Caco-2 (cell line): ENCODE data around the gene SRPK2. TPM values are rescaled to one million over a fixed set of nuclear protein-coding genes. Genes with fewer than 3 reads are reported as not detected.
"Not testable (repeated sequence)": the region's sequence is repeated elsewhere in the genome, so short reads cannot be mapped to it uniquely, and the experiment has no call there.

Experiments used
- Bru-seq: library from RNA; stranded (reverse); fragments of 400-500 nt; gene quantifications from one replicate; lab custom pipeline; 2021; lab: Mats Ljungman, UMichigan
- BruChase-seq, 2 experiments: library from RNA; stranded (reverse); fragments of 400-500 nt; gene quantifications; one replicate each; lab custom pipeline; 2021; lab: Mats Ljungman, UMichigan
- BruUV-seq: library from RNA; stranded (reverse); fragments of 400-500 nt; replicated peaks from 2 replicates; lab custom pipeline; 2021; lab: Mats Ljungman, UMichigan
- CTCF ChIA-PET: fragments of 300-600 bp; sonication (Branson Sonifier 250); formaldehyde crosslinking; loops from one replicate; lab custom pipeline; 2022; ENCODE audit warnings: antibody characterized with exemption; lab: Charles Lee
- POLR2A ChIA-PET: fragments of 300-600 bp; sonication (Branson Sonifier 250); formaldehyde crosslinking; loops from one replicate; lab custom pipeline; 2022; ENCODE audit warnings: antibody characterized with exemption; lab: Charles Lee
- DNase-seq, 2 experiments: peaks; one replicate each; pipeline versions ENCODE4 v3.0.0 to v3.0.0-alpha.2; 2020 to 2022
- H3K27me3 ChIP-seq: replicated peaks from 2 replicates; pipeline ENCODE4 v1.6.0; 2011; ENCODE audit warnings: low read length; ENCODE audit not compliant: control insufficient read depth, insufficient read depth
- H3K36me3 ChIP-seq: 2 replicates; pipeline ENCODE4 v1.5.1; 2011; ENCODE audit warnings: low read length; ENCODE audit not compliant: control insufficient read depth, insufficient read depth
- H3K4me1 ChIP-seq: fragments of 250-450 bp; sonication (Bioruptor Pico); 2 replicates; pipeline ENCODE4 v1.5.1; 2020; ENCODE audit warnings: mild to moderate bottlenecking
- H3K4me3 ChIP-seq: 2 replicates; pipeline ENCODE4 v1.5.1; 2011; ENCODE audit warnings: low read depth, mild to moderate bottlenecking, control low read depth, low read length
- H3K9me3 ChIP-seq: fragments of 250-450 bp; sonication (Bioruptor Pico); 2 replicates; pipeline ENCODE4 v1.5.1; 2020; ENCODE audit warnings: mild to moderate bottlenecking, moderate library complexity
- H3K27ac Mint-ChIP-seq: one replicate; pipeline ENCODE4 v1.8.0; 2022; ENCODE audit warnings: mixed read lengths; ENCODE audit not compliant: unreplicated experiment
- H3K27me3 Mint-ChIP-seq: one replicate; pipeline ENCODE4 v1.8.0; 2022; ENCODE audit warnings: mixed read lengths; ENCODE audit not compliant: insufficient read depth, unreplicated experiment
- H3K36me3 Mint-ChIP-seq: one replicate; pipeline ENCODE4 v1.8.0; 2022; ENCODE audit warnings: mild to moderate bottlenecking, mixed read lengths; ENCODE audit not compliant: insufficient read depth, unreplicated experiment
- H3K4me1 Mint-ChIP-seq: one replicate; pipeline ENCODE4 v1.8.0; 2022; ENCODE audit warnings: low read depth, mixed read lengths; ENCODE audit not compliant: unreplicated experiment
- H3K4me3 Mint-ChIP-seq: one replicate; pipeline ENCODE4 v1.8.0; 2022; ENCODE audit warnings: mild to moderate bottlenecking, moderate library complexity, mixed read lengths; ENCODE audit not compliant: unreplicated experiment
- H3K9me3 Mint-ChIP-seq: one replicate; pipeline ENCODE4 v1.8.0; 2022; ENCODE audit warnings: mixed read lengths; ENCODE audit not compliant: unreplicated experiment
- CTCF ChIP-seq, 2 experiments: fragments of 200-600 bp in 1 of 2; IDR thresholded peaks; 1 replicate in 1 of 2; 2 replicates in 1 of 2; pipeline versions ENCODE4 v1.5.1 to v1.8.0; 2011 to 2022; ENCODE audit warnings: antibody characterized with exemption in 1 of 2, control low read depth in 1 of 2, inconsistent platforms in 1 of 2, low read depth in 1 of 2, low read length in 1 of 2, mild to moderate bottlenecking in 1 of 2, moderate library complexity in 1 of 2; ENCODE audit not compliant: insufficient read depth in 1 of 2, severe bottlenecking in 1 of 2, unreplicated experiment in 1 of 2
- intact Hi-C: fragments of 100-400 bp; cut with micrococcal nuclease; formaldehyde crosslinking; loops from one replicate; pipeline ENCODE4 v1.10.0; 2022; ENCODE audit not compliant: unreplicated experiment
- long read RNA-seq: library from polyadenylated mRNA; stranded (forward); transcript quantifications from one replicate; pipeline ENCODE4 v2.0.0, GENCODE V29; 2022
- total RNA-seq: library from RNA; stranded (reverse); gene quantifications from 2 replicates; pipeline ENCODE4 v1.2.3, GENCODE V29; 2022

Gene SRPK2
- total RNA-seq (39.9 and 44.7 TPM in 2 replicates), Bru-seq, nascent RNA (percentile 80 among the genes with signal in this experiment), BruChase-seq, experiment 1, labeled RNA remaining after a 2-hour chase (percentile 80 among the genes with signal in this experiment), BruChase-seq, experiment 2, labeled RNA remaining after a 6-hour chase (percentile 77 among the genes with signal in this experiment)
- long read RNA-seq, transcript SRPK2-202 (16 exons, 3,650 nt): major isoform, 8 of 38 reads
- long read RNA-seq, partial matches to known transcripts: 9 of 38 reads
- long read RNA-seq, other reads (novel, unspliced or antisense): 20 of 38 reads

- Mint-ChIP-seq H3K9me3 (no peaks in the 10 kb centered on the region), H3K27ac (peak within 1 kb of the TSS; percentile 94), H3K4me3 (peak within 1 kb of the TSS; percentile 99), H3K27me3 (no peaks in the 10 kb centered on the region), H3K36me3 (no peaks in the 10 kb centered on the region), H3K4me1 (no peaks in the 10 kb centered on the region)
- ChIA-PET POLR2A (no interaction called here), CTCF (no interaction called here)
- H3K9me3 ChIP-seq: no peaks in the 10 kb centered on the region
- no TSS peak for BruUV-seq
- H3K4me1 ChIP-seq: no peaks in the 10 kb centered on the region; the same call in 1 of the 2 replicates
- intact Hi-C loops: no loop called here
- no peaks in the 10 kb centered on the region for H3K36me3 ChIP-seq
- no peak for TF ChIP-seq CTCF (IDR thresholded peaks at IDR 0.05; ENCODE audit: insufficient read depth in 1 of 2, low read depth in 1 of 2, low read length in 1 of 2, severe bottlenecking in 1 of 2, unreplicated experiment in 1 of 2)
- DNase-seq: peak; percentile 84 to 86
- no peaks in the 10 kb centered on the region for H3K27me3 ChIP-seq
- H3K4me3 ChIP-seq: peak within 1 kb of the TSS; percentile 95
Observed at GRCh38 chr7:105388356-105389087, at the start of gene SRPK2. SRPK2 (minus strand) TSS chr7:105388921.

- no peak overlapping the region for H3K4me3 Mint-ChIP-seq
Observed at GRCh38 chr7:105438254-105438653, 49.5 kb upstream of the SRPK2 start.

DNA sequence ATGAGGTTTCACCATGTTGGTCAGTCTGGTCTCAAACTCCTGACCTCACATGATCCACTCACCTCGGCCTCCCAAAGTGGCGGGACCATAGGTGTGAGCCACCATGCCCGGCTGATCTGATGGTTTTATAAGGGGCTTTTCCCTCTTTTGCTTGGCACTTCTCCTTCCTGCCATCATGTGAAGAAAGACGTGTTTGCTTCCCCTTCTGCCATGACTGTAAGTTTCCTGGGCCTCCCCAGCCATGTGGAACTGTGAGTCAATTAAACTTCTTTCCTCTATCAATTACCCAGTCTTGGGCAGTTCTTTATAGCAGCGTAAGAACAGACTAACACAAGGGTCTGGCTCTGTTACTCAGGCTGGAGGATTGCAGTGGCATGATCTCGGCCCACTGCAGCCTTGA is 48.6 kb upstream of the SRPK2 start:
- DNase-seq, CTCF ChIA-PET, intact Hi-C loops, H3K4me1 ChIP-seq, H3K4me3 Mint-ChIP-seq, H3K27ac Mint-ChIP-seq, H3K9me3 ChIP-seq, POLR2A ChIA-PET, H3K9me3 Mint-ChIP-seq, H3K4me1 Mint-ChIP-seq, H3K36me3 Mint-ChIP-seq, H3K4me3 ChIP-seq, H3K27me3 ChIP-seq, H3K36me3 ChIP-seq, BruUV-seq, H3K27me3 Mint-ChIP-seq: not testable (repeated sequence)

More at GRCh38 chr7:105438254-105438653, 49.5 kb upstream of the SRPK2 start:
- Histone ChIP-seq H3K36me3 (no peaks in the 10 kb centered on the region), H3K9me3 (no peaks in the 10 kb centered on the region), H3K4me1 (no peaks in the 10 kb centered on the region), H3K27me3 (no peaks in the 10 kb centered on the region), H3K4me3 (no peak overlapping the region)
- POLR2A ChIA-PET: no interaction called here
- H3K27ac Mint-ChIP-seq: no peak overlapping the region
- H3K27me3 Mint-ChIP-seq: no peaks in the 10 kb centered on the region
- H3K9me3 Mint-ChIP-seq: no peaks in the 10 kb centered on the region
- BruUV-seq: no TSS peak
- DNase-seq: no peak
- no peak for TF ChIP-seq CTCF (IDR thresholded peaks at IDR 0.05; ENCODE audit: insufficient read depth in 1 of 2, low read depth in 1 of 2, low read length in 1 of 2, severe bottlenecking in 1 of 2, unreplicated experiment in 1 of 2)
- no peaks in the 10 kb centered on the region for H3K4me1 Mint-ChIP-seq
- no peaks in the 10 kb centered on the region for H3K36me3 Mint-ChIP-seq
- CTCF ChIA-PET: no interaction called here
- intact Hi-C loops: no loop called here
